Activated CD8-positive, alpha-beta memory T cell treated with anti-CD3 and anti-CD28 coated beads for 48 hours (primary cell): ENCODE data around the gene ABAT.

Source experiments
- DNase-seq, 3 experiments: peaks; one replicate each; pipeline ENCODE4 v3.0.0-alpha.2; 2020; ENCODE audit warnings: low read depth in 2 of 3, low spot score in 2 of 3

The ABAT gene

DNA sequence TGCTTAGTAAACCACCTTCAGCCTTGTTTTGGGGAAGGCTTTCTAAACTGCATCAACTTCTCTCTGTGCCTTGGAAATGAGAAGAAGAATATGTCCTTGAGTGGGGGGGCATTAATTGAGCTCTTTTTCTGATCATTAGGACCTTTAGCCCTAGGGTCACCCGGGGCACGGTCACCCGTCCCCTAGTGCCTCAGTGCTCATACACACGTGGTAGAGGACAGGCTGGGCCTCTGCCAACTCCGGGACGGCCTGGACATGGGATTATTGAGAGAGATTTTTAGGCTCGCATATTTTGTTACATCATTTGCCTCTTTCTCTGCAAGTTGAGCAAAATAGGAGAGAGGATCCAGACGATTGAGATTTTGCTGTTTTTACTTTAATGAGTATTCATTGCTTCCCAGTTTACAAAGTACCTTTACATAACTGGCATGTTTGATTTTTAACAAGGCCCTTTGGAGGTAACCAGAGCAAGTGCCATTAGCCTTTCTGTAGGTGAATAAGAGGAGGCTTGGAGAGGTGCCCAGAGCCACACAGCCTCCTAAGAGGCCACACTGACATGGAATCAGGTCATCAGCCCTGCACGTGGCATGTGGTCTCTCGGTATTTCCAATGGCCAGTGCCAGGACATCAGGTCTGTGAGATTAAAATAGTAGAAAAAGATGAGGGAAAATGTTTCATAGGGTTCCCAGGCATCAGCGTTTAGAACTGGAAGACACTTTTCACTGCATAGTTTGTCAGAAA lies 134.4 kb downstream of the ABAT start:
- no peak for DNase-seq

DNA sequence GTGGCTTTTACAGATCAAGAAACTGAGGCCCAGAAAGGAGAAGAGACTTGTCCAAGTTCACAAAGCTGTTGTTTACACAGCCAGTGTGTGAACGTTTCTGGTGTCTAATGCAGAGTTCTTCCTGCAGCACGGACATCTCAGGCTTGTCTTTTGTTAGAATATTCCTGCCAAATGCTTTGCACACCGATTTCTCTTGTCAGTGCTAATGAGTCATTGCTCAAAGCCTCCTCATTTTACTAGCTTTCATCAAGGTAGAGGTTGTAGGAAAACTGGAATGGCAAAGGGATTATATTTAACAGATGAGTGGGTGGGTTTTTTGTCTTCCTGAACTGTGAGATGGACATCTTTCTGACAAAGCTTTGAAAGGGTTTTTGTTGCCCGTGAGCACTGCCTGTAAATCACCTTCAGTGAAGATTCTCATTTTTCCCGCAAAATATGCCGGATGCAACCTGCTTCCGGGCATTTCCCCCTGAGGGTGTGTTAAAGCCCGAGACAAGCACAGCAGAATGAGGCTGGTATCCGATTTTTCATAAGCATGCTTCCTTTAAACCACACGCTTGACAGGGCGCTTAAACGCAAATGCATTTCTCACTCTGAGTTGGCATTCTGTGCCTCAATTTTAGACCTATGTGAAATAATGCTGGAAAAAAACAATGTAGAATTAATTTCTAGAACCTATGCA lies 137.9 kb downstream of the ABAT start:
- DNase-seq: no peak

DNA sequence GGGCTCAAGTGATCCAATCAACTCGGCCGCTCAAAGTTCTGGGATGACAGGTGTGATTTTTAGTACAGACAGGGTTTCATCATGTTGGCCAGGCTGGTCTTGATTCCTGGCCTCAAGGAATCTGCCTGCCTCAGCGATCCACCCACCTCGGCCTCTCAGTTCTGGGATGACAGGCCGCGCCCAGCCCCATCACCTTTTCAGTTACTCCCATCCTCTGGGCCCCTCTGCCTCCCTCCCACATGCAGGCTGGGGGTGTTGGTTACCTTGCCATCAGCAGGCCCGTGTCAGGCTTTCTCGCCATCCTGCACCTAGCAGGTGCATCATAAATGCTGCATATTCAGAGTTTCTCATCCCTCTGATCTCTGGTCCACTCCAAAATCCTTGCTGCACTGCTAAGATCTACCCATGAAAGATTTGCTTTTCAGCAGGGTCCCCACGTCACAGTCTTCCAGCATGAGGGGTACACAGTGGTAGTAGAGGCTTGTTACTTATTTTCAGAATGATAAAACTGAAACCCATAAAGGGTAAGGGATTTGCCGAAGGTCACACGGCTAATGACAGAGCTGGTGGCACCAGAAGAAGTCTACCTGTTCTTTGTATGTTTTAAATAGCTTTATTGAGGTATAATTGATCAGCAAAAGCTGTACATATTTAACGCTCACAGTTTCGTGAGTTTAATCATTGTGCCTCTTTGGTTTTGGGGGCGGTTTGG lies 139.8 kb downstream of the ABAT start:
- no peak for DNase-seq

DNA sequence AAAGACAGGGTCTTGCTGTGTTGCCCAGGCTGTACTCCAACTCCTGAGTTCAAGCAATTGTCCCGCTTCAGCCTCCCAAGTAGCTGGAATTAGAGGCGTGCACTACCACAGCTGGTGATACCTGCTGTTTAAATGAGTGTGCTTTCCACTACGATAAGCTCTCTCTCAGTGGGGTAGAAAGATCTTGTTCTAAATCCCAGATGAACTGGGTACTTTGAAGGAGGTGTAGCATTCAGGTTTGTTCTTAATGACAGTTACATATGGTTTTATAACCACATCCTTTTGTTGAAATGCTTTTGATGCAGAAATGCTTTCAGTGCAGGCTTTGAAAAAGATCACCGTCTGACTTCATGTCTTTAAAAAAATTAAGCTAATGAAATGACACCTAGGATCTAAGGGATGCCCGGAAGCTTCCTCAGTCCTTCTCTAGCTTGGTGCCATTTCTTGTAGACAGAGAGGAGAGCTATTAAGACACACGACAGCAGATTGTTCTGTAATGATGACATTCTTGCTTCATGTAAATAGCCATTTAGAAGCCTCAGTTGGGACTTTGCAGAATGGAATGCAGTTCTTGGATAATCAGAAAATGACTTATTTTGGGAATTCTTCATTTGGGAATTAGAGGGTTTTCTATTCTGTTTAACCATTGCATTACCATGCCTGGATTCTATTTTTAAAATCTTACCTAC lies 142.7 kb downstream of the ABAT start:
- DNase-seq: no peak

DNA sequence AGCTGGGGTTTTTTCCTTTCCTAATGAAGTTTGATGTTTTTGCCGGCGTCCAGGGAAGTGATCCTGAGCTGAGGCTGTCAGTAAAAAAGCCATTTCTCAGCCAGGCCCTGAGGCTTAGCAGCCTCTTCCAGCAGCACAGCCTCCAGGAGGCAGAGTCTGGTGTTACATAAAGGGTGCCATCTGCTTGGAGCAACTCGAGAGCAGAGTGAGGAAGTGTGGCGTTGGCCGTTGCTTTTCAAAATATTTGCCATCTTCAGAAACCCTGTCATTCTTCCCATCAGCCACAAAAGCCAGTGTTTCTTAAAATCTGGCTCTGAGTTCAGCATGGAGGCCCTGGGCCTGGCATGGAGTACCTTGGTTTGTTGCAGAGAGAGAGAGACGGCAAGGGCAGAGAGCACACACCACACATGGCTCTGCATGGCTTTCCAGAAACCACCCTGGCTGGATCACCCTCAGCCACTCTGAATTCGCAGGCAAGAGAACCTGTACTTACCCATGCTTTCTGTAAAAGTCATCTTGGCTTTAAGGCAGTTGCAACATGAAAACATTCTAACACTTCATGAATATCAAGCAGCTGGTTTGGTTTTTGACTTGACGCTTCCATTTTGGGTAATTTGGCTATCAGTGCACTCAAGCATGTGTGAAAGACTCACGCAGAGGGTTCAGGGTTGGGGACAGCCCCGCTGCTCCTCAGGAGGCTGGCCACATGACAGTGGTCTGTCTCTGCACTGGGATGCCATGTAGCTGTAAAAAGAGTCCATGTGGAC lies 144.3 kb downstream of the ABAT start:
- no peak for DNase-seq

DNA sequence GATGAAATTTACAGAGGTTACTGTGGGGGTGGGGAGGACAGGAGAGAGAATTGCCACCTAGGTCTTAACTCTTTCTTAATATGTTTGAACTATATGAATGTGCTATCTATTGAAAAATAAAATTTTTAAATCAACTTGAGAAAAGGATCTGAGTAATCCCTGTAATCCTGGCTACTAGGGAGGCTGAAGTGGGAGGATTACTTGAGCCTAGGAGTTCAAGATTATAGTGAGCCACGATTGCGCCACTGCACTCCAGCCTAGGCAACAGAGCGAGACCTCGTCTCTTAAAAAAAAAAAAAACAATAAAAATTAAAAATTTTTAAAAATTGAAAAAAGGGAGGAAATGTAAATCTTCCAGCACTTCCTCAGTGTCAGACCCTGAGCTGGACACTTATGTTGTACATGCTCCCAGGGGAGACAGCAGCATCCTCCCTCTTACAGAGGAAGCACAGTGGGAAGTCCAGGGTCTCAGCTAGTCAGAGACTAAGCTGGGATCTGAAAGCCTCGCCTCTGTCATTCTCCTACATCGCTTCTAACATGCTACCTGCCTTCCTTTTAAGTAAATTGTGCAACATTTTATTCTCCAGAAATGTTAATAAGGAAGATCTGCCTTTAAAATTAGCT lies 145.1 kb downstream of the ABAT start:
- no peak for DNase-seq

DNA sequence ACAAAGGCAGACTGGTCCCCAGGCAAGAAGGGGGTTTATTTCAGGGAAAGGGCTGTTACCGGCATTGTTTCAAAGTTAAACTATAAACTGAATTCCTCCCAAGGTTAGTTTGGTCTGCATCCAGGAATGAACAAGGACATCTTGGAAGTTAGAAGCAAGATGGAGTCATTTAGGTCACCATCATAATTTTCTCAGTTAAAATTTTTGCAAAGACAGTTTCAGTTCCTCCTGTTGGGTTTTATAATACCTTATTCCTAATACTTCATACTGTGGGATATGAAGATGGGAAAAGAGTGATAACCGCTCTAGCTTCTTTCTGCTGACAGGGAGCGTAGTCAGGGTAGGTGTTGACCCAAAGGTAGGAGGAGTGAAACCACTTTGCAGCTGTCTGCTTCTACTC lies 148.0 kb downstream of the ABAT start:
- DNase-seq: no peak

DNA sequence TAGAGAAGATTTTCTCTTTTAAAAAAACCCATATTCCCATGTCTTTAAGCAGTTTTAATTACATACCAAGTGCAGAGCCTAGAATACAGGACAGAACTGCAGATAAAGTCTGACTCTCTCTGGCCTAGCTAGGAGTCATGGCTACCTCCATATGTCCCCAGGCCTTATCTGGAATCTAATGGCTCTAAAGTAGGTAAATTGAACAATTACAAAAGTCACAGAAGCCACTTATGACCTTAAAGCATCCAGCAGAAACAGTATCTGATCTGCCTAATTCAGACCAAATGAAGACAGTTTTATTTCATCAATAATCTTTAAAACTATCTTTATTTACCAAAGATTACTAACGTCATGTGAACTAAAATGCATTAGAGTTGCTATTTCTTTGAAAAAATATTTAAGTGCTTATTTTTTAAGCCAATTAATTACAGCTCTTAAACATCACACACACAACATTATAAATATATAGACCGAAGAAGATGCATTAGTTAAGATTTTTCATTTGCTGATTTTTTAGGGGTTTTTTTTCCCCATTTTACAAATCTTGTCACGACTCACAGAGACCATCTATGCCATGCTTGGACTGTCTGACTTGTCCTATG lies 152.0 kb downstream of the ABAT start:
- no peak for DNase-seq

DNA sequence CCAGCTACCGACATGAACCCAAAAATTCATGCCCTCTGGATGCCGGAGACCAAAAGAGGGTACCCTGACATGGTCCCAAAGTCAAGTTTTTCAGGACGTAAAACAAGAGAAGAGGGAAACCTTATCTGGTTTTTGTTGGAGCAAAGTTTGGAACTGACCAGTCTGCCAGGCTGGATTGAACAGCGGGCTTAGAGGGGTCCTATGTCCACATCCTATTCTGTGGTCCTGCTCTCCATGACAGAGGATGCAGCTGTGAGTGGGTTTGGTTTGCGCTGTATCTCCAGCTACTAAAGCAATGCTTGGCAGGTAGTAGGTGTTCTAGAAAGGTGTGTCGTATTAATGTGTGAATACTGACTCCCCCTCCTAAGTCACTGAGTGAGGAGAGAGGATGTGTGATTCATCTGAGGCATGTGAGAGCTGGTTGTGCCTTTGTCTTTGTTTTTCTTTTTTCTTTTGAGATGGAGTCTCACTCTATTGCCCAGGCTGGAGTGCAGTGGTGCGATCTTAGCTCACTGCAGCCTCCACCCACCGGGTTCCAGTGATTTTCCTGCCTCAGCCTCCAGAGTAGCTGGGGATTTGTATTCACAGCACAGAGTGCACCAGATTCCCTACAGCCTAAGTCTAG lies 154.2 kb downstream of the ABAT start:
- DNase-seq: no peak

DNA sequence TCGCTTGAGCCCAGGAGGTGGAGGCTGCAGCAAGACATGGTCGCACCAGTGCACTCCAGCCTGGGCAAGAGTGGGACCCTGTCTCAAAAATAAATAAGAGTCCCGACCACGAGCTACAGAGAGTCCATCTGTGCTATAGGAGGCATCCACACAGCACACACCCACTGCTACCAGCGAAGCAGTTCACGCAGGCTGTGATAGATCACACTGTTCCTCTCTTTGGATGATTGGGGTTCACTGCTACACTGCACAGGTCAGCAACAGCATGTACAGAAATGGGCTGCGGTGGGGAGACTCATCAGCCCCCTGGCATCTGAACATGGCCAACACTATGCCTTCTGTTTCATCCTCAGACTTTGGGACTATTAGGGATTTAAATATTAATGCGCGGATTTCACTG lies 157.0 kb downstream of the ABAT start:
- no peak for DNase-seq

DNA sequence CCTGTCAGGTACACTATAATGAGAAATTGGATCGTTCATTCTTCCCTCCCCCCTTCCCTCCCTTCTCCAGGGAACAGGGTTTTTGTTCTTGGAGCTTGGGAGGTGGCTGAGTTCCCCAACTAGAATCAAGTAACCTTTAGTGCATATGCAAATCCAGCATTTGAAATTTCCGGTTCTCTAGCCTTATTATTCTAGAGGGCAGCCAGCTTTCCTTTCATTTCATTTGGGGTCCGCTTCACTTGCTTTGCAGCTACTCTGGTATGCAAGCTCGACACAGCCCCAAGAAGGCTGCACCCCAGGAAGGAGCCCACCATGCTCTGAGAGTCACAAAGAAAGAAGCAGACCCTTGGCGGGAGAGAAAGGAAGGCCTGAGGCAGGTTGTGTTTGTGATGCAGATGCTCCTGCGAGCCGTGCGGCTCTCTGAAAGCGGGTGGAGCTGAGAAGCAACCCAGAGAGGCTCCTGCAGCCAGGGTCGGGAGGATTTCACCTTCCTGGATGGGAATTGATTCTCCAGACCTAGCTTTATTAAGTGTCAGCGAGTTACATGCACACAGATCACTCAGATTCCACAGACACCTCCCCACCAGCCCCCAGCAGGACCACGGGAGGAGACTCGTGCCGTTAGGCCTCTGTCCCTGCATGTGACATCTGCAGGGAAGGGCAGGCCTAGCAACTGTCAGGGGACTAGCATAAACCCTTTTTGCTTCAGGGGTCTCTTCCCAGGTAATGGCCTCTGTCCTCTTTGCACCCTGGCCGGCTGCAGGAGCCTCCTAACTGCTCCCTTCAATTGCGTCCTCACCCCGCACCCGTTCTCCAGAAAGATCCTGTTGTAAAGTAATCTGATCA lies 157.7 kb downstream of the ABAT start:
- DNase-seq: no peak

DNA sequence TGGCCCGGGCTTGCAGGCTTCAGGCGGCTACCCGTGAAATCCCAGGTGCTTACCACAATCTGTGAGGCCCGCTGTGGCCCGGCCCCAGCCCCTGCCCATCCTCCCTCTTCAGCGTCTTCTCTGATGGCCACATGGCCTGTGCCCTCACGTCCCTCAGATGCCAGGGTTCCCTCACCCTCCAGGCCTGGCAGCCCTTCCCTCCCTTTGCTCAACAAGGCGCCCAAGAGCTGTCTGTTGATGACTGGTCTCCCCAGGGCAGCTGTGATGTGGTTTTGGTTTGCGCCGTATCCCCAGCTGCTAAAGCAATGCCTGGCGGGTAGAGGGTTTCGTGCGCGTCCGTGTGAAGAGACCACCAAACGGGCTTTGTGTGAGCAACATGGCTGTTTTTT lies 158.3 kb downstream of the ABAT start:
- DNase-seq: no peak
